NCI-H1417 treated with DMSO at 0.1 percent for 48 hours (cell line): ENCODE measurements around the gene ABHD4.
"Not testable (repeated sequence)": the region's sequence is repeated elsewhere in the genome, so short reads cannot be mapped to it uniquely, and the experiment has no call there.

Experiments used
- DNase-seq: peaks from one replicate; lab custom pipeline; 2025; lab: John Stamatoyannopoulos, UW

The ABHD4 gene

DNA sequence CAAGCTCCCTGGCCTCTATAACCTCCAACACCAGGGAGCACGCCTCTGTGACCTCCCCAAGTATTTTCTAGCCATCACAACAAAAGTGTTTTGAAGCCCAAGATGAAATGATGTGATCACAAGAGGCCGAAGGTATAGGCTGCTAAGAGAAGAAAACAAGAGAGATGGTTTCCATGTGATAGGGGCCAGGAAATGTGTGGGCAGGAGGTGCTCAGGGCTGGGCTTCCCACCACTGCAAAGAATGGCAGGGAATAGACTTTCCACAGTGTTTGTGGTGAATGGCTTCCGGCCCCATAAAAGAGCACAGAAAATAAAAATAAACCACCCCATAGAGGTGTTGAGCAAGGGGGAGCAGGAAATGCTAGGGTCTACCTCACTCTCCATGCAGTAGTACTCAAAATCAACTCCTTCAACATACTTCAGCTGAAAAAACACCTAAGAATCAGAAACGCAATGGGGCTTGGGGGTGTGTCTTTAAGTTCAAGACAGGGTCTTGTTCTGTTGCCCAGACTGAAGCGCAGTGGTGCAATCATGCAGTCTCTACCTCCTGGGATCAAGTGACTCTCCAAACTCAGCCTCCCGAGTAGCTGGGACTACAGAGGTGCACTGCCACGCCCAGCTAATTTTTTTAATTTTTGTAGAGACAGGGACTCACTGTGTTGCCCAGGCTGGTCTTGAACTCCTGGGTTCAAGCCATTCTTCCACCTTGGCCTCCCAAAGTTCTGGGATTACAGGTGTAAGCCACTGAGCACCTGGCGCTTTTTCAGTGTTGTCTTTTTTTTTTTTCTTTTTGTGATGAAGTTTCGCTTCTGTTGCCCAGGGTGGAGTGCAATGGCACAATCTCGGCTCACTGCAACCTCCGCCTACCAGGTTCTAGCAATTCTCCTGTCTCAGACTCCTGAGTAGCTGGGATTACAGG is 36.2 kb upstream of the ABHD4 start:
- no peak for DNase-seq

DNA sequence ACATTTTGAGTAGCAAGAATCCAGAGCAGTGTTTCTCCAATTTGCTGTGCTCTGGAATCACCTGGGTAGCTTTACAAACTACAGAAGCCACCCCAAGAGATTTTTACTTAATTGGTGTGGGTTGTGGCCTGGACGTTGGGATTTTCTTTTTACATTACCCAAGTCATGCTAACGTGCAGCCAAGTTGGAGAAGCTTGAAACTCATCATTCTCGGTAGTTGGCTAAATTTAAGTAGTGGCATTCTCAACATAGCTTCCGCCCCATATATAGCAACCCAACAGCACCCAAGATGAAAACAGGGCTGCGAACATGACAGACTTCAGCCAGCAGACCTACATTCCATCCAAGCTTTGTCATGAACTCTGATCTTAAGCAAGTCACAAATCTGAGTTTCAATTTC is 34.1 kb upstream of the ABHD4 start:
- no peak for DNase-seq

DNA sequence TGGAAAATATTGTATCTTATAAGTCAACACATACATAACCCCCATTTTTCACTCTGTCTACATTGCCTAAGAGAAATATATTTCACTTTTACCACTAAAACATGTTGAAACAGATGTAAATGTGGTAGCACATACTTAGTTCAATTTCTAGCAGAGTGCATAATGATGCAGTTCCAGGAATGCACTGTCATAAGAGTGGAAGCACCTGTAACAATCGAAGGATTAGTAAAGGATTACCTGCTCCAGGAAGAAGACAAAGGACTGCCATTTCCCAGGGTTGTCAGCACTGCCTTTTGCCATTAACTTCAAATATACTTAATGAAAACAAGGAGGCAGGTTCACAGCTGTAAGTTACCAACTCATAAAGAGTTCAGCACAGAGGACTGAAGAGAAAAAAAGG is 33.6 kb upstream of the ABHD4 start:
- DNase-seq = no peak

DNA sequence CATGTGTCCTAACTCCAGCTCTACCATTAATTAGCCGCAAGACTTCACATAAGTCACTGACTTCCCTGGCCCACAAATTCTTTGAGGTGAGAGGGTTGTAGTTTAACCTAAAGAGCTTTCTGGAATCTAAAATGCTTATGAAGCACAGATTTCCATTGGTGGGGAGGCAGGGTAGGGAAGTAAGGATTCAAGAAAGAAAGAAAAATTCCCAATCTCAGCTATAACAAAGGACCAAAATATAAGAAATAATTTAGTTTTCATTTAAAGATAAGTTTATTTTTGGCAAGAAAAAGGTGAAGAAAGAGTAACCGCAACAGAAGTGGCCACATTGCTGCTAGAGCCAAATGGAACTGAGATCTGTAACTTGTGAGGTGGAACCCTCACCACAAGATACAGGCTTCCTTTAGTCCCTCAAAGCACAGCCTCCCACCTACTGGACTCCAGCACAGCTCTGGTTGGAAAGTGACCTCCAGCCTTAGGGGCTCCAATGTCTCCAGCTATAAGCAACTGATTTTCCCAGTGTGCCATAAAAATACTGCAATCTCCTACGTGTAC is 32.6 kb upstream of the ABHD4 start:
- no peak for DNase-seq

DNA sequence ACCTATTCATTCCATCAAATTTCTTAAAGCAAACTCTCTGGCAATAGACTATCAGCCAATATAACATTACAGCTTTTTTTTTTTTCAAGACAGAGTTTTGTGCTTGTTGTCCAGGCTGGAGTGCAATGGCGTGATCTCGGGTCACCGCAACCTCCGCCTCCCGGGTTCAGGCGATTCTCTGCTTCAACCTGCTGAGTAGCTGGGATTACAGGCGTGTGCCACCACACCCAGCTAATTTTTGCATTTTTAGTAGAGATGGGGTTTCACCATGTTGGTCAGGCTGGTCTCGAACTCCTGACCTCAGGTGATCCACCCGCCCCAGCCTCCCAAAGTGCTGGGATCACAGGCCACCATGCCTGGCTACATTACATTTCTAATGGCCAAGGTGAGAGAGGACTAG is 31.8 kb upstream of the ABHD4 start:
- not testable (repeated sequence) for DNase-seq

DNA sequence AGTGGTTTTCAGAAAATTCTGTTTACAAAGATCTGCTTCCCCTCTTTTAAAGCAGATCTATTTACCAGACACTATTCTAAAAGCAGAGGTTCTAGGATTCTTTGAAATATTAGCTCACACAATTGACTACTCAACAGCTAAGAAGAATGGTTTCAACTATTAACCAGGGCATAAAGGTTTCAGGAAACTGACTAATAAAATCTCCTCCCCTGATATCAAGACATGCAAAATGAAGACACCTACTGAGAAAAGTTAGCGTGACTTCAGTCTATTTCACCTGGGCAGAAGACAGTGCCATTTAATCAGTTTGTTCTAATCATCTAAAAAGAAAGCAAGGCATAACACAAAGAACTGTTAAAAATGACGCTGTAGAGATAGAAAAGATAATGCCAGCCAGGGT is 31.3 kb upstream of the ABHD4 start:
- DNase-seq = no peak

DNA sequence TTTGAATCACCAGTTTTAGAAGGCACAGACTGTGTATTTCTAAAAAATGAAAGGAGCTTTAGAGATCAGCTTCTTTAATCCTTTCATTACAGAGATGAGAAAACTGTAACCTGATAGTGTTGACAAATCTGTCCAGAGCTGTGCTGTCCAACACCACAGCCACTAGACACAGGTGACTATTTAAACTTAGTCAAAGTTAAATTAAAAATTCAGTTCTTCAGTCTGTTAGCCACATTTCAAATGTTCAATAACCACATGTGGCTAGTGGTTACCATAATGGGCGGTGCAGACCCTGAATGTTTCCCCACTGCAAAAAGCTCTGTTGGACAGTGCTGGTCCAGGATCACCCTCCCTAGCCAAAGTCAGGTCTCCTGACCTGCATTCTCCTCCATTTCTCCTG is 30.7 kb upstream of the ABHD4 start:
- no peak for DNase-seq

DNA sequence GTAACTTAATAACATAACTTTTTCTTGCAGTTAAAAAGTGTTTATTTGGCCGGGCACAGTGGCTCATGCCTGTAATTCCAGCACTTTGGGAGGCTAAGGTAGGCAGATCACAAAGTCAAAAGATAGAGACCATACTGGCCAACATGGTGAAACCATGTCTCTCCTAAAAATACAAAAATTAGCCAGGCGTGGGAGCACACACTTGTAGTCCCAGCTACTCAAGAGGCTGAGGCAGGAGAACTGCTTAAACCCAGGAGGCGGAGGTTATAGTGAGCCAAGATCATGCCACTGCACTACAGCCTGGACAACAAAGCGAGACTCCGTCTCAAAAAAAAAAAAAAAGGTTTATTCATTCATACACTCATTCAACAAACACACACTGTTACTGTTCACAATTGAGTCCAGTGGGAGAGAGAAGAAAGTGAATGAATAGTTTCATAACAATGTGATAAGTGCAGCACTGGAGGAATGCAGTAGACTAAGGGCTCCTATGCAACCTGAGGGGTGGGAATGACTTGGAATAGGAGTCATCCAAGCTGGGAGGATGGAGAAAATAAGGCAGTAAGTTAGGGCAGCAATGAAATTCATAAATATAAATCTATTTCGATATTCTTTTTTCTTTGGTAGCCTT is 28.9 kb upstream of the ABHD4 start:
- no peak for DNase-seq

DNA sequence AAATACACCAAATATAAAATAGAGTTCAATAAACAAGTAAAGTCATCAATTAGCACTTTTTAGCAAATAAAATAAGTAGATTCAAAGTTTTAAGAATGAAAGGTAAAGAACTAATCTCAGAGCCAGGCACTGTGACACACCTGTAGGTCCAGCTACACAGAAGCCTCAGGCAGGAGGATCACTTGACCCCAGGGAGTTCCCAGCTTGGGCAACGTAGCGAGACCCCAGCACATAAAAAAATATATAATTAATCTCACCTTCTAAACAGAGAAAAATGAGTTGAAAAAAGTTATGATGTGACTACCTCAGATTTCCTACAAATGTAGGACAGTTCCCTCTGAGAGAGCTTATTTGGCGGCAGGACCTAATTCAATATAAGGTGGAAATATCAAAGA is 28.4 kb upstream of the ABHD4 start:
- no peak for DNase-seq

DNA sequence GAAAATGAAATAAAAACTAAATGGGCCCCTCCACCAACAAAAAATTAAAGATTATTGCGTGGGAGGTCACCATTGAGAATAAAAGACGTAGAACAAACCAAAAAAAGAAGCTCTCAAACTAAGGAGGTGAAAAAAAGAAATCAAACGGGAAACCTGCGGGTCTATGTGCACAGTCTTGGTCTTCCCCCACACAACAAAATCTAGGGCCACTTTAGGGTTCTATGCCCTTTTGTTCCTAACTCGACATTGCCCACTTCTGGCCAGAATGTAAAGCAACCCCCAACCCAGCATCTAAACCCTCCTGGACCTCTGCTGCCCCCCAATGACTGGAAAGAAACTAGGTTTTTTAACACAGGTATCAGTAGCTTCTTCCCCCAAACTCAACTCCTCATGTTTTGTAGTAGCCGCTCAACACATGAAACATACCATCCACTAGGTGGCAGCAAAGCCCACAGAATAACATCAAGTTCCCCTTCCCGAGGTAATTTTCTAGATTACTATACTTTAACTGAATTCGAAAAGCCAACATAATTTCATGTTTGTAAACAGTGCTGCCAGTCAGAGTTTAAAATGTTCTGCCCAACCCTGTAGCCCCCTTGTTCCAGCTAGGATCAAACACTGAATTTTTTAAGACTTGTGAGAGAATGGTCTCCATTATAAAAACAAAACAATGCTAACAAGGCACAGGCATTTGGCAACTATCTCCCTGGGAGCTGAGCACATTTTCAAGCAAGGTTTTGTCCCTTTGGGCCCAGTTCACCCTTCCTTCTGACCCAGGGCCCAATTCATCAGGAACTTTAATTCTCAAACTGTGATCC is 27.8 kb upstream of the ABHD4 start:
- DNase-seq = peak; percentile 39

DNA sequence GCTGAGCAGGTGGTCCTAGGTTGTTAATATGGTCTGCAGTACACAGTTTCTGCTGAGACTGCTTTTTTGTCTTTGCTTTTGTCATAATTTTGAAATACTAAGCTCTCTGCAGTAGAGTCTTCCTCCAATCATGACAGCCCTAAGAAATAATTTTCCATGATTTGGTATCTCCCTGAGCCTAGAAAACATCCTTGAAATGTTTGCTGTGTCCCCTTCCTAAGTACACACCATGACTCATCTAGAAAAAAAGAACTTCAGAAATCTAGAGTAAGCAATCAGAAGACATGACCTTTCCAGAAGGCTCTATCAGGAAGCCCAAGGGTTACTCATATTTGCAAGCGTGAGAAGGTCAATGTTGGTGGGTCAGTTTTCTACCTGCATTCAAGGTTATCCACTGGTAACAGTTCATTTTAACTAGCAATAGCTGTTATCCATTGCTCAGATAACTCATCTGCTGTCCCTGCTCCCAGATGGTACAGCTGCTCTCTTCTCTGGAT is 25.5 kb upstream of the ABHD4 start:
- DNase-seq = no peak

DNA sequence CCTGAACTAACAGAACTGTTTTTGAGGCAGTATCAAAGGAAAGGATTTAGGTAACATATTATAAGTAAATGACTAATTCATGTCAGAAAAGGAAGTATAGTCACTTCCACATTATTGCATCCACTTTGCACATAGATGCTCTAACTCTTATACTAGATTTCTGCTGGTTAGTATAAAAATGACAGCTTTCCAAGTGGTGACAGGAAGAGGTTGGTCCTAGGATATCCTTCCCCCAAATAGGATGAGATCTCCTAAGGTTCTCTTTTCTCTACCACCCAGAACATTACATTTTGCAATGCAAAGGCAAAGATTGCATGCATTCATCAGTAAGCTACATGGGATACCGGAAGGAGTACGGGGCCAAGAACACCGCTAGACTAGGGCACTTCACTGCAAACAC is 24.3 kb upstream of the ABHD4 start:
- no peak for DNase-seq

DNA sequence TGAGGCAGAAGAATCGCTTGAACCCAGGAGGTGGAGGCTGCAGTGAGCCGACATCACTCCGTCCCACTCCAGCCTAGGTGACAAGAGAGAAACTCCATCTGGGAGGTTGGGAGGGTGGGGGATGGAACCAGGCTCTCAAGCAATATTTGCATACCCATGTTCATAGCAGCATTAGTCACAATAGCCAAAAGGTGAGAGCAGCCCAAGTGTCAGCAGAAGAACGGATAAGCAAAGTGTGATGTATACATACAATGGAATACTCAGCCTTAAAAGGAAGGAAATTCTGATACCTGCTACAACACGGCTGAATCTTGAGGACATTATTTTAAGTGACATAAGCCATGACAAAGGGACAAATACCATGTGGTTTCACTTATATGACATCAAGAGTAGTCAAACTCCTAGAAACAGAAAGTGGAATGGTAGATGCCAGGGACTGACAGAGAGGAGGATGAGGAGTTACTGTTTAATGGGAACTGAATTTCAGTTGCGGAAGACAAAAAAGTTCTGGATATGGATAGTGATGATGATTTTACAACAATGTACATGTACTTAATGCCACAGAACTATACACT is 20.7 kb upstream of the ABHD4 start:
- no peak for DNase-seq

DNA sequence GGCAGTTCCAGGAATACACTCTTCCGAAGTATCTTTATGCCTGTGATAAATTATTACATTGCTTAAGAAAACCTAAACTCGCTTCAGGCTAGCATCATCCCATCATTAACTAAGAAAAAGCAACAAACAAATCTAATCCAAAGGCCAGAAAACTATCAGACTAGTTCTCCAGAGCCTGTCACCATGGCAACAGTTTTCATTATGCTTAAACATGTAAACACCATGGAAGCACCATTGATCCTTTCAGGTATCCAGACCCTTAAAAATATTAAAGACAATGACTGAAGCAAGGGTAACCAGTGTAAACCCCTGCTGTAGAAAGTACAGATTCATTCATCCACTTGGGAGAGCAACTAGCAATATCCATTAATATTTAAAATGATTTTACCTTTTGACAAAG is 18.9 kb upstream of the ABHD4 start:
- no peak for DNase-seq

DNA sequence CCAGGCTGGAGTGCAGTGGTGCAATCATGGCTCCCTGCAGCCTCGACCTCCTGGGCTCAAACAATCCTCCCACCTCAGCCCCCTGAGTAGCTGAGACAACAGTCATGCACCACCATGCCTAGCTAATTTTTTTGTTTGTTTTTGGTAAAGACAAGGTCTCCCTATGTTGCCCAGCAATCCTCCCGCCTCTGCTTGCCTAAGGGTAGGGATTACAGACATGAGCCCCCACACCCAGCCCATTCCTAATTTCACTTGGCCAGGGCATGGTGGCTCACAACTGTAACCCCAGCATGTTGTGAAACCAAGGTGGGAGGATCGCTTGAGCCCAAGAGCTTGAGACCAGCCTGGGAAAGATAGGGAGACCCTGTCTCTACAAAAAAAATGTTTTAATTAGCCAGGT is 18.2 kb upstream of the ABHD4 start:
- no peak for DNase-seq

DNA sequence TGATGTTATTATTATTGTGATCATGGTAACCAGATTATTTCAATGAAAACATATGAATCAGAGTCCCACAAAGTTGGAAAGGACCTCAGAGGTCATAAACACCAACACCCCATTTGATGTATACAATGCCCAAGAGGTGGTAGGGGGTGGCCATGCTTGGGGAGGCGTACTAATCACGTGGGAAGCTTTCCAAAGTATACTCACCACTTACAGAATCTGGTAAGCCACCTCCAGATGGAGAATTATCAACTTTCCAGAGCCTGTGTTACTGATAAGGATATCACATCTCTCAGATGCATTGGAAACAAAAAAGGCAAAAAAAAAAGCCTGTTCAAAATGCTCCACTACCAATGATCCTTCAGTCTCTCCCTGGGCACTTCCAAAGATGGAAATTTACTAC is 17.5 kb upstream of the ABHD4 start:
- no peak for DNase-seq

DNA sequence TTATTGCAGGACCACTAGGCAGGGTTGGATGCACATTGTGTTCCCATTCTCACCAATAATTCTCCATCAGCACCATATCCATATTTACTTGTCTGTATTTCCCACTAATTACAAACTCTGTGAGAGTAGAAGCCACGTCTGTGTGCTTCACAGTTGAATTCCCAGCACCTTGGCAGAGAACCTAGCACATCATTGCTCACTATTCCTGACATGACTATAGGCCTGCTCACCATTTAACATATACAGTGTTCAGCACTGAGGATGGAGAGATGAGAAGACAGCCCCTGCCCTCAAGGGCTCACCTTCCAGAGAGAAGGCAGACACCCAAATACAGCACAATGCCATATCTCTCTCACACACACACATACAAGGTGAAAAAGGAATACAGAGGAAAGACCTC is 14.1 kb upstream of the ABHD4 start:
- DNase-seq = no peak

DNA sequence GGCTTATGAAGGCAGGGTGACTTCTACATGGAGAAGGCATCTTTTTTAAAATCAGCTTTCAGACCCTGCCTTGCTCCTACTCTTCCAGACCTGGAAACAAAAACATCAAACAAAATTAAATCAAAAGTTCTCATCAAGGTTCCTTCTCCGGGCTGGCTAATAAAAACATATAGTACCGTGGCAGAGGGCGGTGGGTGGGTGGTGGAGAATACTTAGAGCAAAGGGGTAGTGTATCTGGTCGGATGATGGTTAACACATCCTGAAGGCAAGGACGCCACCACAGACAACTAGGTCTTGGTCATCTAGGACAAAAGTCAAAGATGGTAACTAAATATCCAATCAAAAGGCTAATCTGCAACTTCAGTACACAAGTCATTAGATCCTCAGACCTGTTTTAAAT is 10.9 kb upstream of the ABHD4 start:
- DNase-seq = no peak

DNA sequence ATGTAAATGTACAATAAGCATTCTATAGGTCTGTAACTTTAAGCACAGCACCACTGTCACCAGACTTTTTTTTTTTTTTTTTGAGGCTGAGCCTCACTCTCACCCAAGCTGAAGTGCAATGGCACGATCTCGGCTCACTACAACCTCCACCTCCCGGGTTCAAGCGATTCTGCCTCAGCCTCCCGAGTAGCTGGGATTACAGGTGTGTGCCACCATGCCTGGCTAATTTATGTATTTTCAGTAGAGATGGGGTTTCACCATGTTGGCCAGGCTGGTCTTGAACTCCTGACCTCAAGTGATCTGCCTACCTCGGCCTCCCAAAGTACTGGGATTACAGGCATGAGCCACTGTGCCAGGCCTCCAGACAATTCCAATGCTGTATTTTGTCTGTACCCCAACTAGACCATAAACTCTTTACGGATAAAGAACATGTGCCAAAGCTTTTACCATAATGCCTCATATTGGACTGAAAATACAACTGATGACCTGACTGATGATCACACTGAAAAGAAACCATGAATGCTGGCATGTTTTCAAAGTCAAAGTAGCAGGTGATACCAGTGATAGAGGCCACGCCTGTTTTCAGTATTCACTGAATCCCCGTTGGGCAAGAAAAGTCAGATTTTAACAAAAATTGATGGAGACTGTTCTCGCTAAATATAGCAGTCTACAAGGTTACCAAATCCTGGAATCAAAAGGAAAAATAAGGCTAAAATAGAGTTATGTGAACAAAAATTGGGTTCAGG is 10.2 kb upstream of the ABHD4 start:
- DNase-seq = not testable (repeated sequence)

DNA sequence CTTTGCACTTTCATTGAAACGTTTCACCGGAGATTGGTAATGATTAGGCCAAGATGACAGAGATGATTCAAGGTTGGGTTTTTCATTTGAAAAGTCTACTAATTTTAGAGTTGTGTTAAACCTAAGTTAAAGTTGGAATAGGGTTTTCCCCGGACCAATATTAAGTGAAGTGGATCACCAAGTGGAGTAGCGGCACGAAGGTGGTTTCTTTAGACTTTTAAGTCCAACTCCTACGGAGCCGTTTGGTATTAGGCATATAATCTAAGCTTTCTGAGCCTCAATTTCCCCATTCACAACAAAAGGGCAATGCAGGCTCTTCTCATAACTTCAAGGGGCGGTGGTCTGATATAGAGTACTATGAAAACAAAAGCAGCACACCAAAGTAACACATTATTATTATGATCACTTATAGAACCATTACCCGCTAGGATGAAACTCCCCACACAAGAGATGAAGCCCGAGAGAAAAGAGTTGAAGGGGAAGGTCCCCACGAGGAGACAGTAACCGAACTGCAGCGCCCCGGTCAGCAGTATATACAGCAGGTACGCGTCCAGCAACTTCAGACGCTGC is 9.5 kb upstream of the ABHD4 start:
- no peak for DNase-seq
